Effector memory CD4-positive, alpha-beta T cell (primary cell): ENCODE measurements around the gene KLHL10.

Experiments
- DNase-seq, 3 donors: peaks; one replicate each; pipeline ENCODE4 v3.0.0-alpha.2; 2020
- H3K27ac ChIP-seq: 2 replicates; pipeline ENCODE4 v1.7.0; 2013; ENCODE audit warnings: mild to moderate bottlenecking, low read length, moderate library complexity; ENCODE audit not compliant: insufficient read depth, poor library complexity, severe bottlenecking
- H3K27me3 ChIP-seq: replicated peaks from 2 replicates; pipeline ENCODE4 v1.7.0; 2013; ENCODE audit warnings: mild to moderate bottlenecking, low read length; ENCODE audit not compliant: insufficient read depth, control insufficient read depth, poor library complexity, severe bottlenecking
- H3K36me3 ChIP-seq: 2 replicates; pipeline ENCODE4 v1.7.0; 2013; ENCODE audit warnings: mild to moderate bottlenecking, low read length, moderate library complexity; ENCODE audit not compliant: control insufficient read depth, insufficient read depth
- H3K4me1 ChIP-seq: 2 replicates; pipeline ENCODE4 v1.7.0; 2013; ENCODE audit warnings: low read length, mild to moderate bottlenecking; ENCODE audit not compliant: control insufficient read depth, insufficient read depth, poor library complexity, severe bottlenecking
- H3K4me3 ChIP-seq: 2 replicates; pipeline ENCODE4 v1.7.0; 2013; ENCODE audit warnings: low read length, low read depth, mild to moderate bottlenecking; ENCODE audit not compliant: insufficient read depth, poor library complexity, severe bottlenecking
- H3K9me3 ChIP-seq: 2 replicates; pipeline ENCODE4 v1.7.0; 2013; ENCODE audit warnings: mild to moderate bottlenecking, low read length, moderate library complexity; ENCODE audit not compliant: control insufficient read depth

Gene KLHL10

DNA sequence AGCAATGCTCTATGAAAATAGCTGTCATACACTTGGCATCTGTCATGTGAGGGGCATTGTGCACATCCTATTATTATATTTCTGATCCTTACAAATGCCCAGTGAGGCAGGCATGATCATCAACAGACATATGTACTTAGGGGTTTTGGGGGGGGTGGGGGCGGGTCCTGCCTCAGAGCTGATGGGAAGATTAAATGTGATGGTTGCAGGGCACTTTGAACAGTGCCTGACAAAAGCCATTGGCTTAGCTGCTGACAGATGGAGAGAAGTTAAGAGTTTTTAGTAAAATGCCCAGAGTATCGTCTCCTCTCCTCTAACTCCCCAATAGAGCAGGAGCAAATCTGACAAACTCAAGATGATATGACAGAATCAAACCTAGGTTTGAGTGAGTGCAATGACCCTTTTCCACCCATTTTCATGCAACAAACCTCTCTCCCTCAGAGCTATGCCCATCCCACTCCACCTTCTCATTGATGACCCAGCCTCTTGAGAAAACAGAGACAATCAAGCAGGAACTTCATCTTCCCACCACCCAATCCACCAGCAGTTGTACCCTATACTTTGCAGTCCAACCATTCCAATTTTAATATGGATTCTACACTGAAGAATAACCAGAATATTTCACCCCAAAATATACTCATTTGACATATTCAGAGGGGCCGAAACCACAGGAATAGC lies 22.8 kb downstream of the KLHL10 start:
- Histone ChIP-seq H3K4me1 (peaks cover 17% of the 10 kb centered on the region), H3K27me3 (no peaks in the 10 kb centered on the region), H3K36me3 (no peaks in the 10 kb centered on the region), H3K4me3 (no peak overlapping the region), H3K9me3 (no peaks in the 10 kb centered on the region), H3K27ac (no peak overlapping the region)
- DNase-seq = no peak

DNA sequence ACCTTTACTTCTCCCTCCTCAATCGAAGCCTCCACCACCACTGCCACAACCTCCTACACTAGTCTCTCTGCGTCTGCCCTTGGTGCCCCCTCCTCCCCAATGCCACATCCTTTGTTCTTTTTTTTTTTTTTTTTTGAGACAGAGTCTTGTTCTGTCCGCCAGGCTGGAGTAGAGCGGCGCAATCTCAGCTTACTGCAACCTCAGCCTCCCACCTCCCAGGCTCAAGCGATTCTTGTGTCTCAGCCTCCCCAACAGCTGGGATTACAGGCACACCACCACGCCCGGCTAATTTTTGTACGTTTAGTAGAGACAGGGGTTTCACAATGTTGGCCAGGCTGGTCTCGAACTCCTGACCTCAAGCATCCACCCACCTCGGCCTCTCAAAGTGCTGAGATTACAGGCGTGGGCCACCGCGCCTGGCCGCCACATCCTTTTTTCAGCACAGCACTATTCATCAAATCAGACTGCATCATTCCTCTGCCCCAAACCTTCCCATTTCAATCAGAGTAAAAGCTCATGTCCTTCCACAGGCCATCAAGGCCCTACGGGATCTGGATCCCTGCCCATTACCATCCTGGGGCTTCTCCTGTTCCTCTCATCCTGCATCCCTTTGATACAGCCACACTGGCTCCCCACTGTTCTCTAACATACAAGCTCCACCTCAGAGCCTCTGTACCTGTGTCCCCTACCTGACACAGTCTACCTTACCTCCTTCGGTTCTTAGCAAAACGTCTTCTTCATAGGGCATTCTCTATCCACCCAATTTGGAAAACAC lies 25.6 kb downstream of the KLHL10 start:
- H3K27me3 ChIP-seq = no peaks in the 10 kb centered on the region
- H3K36me3 ChIP-seq = peaks cover 9% of the 10 kb centered on the region
- DNase-seq = no peak
- H3K27ac ChIP-seq = no peak overlapping the region
- no peaks in the 10 kb centered on the region for H3K9me3 ChIP-seq
- peaks cover 17% of the 10 kb centered on the region for H3K4me1 ChIP-seq
- peak overlapping the region; percentile 92 for H3K4me3 ChIP-seq

DNA sequence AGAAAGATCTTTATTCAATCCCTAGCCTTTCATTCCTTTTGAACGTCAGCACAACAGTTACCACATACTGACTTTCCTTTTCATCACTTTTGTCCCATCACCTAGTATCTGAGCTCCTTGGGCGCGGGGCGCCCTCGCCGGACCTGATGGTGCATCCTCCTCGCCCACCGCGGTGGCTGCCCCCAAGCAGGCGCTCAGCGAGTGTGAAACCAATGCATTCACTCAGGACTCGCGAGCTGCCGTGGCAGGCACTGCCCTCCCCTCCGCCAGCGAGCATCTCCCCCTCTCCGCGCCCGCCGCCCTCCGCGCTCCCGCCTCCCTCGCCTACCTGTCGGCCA lies 26.8 kb downstream of the KLHL10 start:
- Histone ChIP-seq H3K27me3 (no peaks in the 10 kb centered on the region), H3K27ac (peak overlapping the region; percentile 86), H3K4me3 (peak overlapping the region; percentile 92), H3K36me3 (peaks cover 9% of the 10 kb centered on the region), H3K9me3 (no peaks in the 10 kb centered on the region), H3K4me1 (peaks cover 17% of the 10 kb centered on the region)
- DNase-seq = no peak

DNA sequence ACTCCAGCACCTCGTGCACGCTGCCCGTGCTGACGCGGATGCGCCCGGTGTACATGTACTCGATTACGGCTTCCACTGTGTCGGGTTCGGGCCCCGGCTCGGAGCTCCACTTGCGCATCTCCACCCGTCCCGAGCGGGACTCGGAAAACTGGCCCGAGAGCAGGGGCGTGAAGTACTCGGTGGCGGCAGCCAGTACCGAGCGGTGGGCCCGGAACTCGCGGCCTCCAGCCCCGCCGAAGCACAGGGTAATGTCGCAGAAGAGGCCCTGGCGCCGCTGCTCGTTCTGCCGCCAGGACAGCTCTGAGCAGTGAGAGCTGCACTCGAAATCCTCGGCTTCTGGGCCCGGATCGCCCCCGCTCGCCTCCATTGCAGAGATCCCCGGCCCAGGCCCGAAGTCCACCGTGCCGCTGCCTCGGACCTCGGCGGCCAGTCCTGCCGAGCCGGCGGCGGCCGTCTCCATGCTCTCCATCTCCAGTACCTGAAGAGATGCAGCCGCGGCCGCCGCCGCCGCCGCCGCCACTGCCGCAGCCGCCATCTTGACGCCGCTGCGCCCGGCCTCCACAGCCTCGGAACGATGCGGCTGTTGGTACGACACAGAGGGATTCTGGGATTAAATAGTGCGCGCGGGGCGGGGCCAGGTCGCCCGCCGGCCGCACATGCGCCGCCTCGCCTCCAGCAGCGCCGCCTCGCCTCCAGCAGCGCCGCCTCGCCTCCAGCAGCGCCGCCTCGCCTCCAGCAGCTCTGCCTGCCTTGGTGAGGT lies 27.4 kb downstream of the KLHL10 start, which contains the start of gene KLHL11:
Gene KLHL11, minus strand, starts transcription at position 588 of the 760 bp plus-strand sequence. Its CDS starts 53 bp downstream, at position 535.
- Histone ChIP-seq H3K4me3 (peak within 1 kb of the TSS; percentile 92), H3K27me3 (no peaks in the 10 kb centered on the region), H3K36me3 (peaks cover 9% of the 10 kb centered on the region), H3K27ac (peak within 1 kb of the TSS; percentile 86), H3K9me3 (no peaks in the 10 kb centered on the region), H3K4me1 (peaks cover 17% of the 10 kb centered on the region)
- DNase-seq = peak; percentile 73 to 81 (median 81)

DNA sequence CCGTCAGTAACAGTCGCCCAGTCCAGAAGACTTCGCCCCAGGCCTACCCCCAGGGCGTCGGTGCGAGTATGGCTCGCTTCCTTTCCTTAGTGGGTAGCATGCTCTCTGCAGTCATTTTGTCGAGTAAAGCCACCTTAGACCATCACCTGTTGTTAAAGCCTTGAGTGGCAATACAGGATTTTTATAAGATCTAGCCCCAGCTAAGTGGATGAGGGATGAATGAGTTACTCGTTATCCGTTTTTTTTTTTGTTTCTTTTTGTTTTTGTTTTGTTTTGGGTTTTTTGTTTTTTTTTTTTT lies 27.9 kb downstream of the KLHL10 start:
- H3K4me3 ChIP-seq = peak overlapping the region; percentile 92
- no peak for DNase-seq
- peak overlapping the region; percentile 86 for H3K27ac ChIP-seq
- no peaks in the 10 kb centered on the region for H3K9me3 ChIP-seq
- H3K4me1 ChIP-seq = peaks cover 17% of the 10 kb centered on the region
- no peaks in the 10 kb centered on the region for H3K27me3 ChIP-seq
- peaks cover 9% of the 10 kb centered on the region for H3K36me3 ChIP-seq

DNA sequence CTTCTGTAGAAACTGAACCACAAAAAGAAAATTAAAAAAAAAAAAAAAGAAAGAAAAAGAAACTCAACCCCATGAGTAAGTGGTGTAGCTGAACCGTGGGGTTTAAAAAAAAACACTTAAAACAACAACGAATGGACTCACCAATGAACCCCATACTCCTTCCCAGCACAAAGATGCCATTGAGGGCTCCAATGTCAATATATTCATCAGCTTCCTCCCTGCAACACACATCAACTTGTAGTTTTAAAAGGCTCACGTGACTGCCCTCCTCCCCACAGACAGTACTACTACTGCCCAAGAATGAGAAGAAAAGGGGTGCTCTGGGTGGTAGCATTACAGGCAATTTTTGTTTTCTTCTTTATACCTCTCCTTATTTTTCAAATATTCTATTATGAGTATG lies 30.9 kb downstream of the KLHL10 start:
- no peak overlapping the region for H3K4me3 ChIP-seq
- H3K4me1 ChIP-seq = peaks cover 6% of the 10 kb centered on the region
- no peaks in the 10 kb centered on the region for H3K27me3 ChIP-seq
- no peak for DNase-seq
- H3K9me3 ChIP-seq = no peaks in the 10 kb centered on the region
- peaks cover 31% of the 10 kb centered on the region for H3K36me3 ChIP-seq
- no peak overlapping the region for H3K27ac ChIP-seq

DNA sequence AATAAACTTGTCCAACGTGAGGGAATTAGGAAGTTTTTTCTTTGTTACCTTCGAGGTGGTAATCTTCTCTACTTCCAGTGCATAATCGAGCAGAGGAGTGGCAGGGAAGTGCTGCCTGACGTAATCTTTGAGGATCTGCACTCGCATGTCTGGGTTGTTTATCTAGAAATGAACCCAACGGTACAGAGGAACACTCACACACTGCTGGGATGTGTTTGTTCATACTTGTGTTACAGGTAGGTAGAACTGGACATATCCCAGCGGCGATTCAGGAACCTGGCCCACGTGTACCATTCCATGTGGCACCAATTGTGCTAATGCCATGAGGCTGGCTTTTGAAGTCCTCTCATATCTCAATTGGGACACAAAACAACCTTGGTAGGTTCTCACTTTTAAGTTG lies 31.8 kb downstream of the KLHL10 start:
- no peak for DNase-seq
- Histone ChIP-seq H3K4me3 (no peak overlapping the region), H3K4me1 (no peaks in the 10 kb centered on the region), H3K27me3 (no peaks in the 10 kb centered on the region), H3K9me3 (no peaks in the 10 kb centered on the region), H3K36me3 (peaks cover 38% of the 10 kb centered on the region), H3K27ac (no peak overlapping the region)

DNA sequence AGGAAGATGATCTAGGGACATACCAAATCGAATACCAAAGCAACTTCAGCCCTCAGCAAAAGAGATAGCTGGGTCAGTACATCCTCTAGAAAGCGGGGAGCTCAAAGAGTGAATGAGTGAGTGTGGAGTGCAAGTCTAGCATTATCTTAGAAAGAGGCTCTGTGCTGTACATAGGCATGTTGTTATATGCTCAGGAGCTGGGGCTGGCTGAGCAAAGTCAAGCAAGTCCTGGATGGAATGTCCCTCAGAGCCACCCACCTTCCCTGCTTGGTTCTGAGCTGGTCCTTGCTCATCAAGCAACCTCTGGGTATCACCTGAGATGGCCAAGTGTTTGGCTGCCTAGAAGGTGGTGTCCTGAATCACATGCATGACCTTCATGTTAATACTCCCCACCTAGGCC lies 32.5 kb downstream of the KLHL10 start:
- H3K36me3 ChIP-seq = peaks cover 41% of the 10 kb centered on the region
- H3K27ac ChIP-seq = no peak overlapping the region
- no peak for DNase-seq
- no peaks in the 10 kb centered on the region for H3K27me3 ChIP-seq
- no peak overlapping the region for H3K4me3 ChIP-seq
- no peaks in the 10 kb centered on the region for H3K9me3 ChIP-seq
- no peaks in the 10 kb centered on the region for H3K4me1 ChIP-seq

DNA sequence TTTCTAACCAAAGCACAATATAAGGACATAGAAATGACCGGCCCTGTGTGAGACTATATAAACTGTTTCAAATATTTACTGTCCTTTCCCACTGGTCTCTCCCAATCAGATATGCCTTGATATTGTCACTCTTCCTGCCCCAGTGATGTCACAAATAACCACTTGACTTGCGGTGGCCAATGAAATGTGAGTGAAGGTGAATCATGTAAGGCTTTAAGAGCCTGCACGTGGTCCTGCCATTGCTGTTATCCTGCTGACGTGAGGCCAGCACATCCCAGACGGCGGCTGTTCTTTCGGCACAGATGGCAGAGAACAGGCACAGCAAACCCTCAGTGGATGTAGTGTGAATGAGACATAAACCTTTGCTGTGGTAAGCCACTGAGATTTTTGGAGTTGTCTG lies 33.0 kb downstream of the KLHL10 start:
- peaks cover 41% of the 10 kb centered on the region for H3K36me3 ChIP-seq
- no peak for DNase-seq
- no peaks in the 10 kb centered on the region for H3K4me1 ChIP-seq
- H3K4me3 ChIP-seq = no peak overlapping the region
- no peak overlapping the region for H3K27ac ChIP-seq
- no peaks in the 10 kb centered on the region for H3K27me3 ChIP-seq
- no peaks in the 10 kb centered on the region for H3K9me3 ChIP-seq

DNA sequence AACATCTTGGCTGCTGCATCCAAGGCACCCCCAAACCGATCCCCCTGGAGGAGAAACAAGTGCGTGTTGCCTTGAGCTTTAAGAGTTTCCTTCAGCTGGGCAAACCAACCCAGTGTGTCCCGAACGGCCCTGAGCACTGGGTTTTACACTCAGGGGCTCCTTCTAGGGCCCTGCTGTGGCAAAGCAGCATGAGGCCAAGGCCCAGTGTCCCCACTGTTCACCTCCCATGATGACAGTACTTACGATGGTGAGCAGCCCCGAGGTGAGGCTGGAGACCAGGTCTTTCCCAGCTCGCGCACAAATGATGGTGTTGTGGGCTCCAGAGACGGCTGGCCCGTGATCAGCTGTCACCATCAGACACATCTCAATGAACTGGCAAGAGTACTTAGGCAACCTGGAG lies 34.2 kb downstream of the KLHL10 start:
- DNase-seq = no peak
- H3K4me1 ChIP-seq = no peaks in the 10 kb centered on the region
- no peak overlapping the region for H3K4me3 ChIP-seq
- H3K36me3 ChIP-seq = peaks cover 43% of the 10 kb centered on the region
- H3K27ac ChIP-seq = no peak overlapping the region
- no peaks in the 10 kb centered on the region for H3K9me3 ChIP-seq
- no peaks in the 10 kb centered on the region for H3K27me3 ChIP-seq
